ENCODE data around the gene NLGN1.

DNA sequence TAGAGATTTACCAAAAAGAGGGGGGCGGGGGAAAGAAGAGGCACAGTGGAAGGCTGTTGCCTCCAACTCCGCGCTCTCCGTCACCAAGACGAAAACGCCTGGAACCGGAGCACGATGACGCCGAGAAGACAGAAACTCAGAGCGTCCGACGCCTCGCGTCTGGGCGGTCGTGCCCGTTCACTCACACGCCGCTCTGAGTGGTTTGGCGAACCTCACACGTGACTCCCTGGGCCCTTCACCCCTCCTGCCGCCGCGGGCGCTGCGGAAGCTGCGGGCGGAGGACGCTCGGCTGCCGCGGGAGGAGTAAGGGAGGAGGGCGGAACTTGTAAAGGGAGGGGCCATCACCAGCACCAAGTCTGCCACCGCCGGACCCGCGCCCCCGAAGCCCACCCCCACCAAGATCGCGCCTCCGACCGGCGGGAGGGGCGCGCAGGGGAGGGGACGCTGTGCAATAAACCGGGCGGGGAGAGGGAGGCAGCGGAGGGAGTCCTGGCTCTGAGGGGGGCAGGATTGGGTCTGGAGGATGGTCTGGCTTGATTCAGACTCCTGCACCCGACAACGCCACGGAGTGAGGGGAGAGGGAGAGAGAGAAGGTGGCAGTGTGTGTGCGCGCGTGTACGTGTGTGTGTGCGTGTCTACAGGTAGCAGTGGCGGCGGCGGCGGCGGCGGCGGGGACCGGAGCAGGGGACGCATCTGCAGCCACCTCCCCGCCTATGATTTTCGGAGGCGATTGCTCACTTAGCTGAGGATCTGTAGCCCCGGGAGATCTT, 1.9 kb upstream of the NLGN1 start:
- TF ChIP-seq, protein P1, sequence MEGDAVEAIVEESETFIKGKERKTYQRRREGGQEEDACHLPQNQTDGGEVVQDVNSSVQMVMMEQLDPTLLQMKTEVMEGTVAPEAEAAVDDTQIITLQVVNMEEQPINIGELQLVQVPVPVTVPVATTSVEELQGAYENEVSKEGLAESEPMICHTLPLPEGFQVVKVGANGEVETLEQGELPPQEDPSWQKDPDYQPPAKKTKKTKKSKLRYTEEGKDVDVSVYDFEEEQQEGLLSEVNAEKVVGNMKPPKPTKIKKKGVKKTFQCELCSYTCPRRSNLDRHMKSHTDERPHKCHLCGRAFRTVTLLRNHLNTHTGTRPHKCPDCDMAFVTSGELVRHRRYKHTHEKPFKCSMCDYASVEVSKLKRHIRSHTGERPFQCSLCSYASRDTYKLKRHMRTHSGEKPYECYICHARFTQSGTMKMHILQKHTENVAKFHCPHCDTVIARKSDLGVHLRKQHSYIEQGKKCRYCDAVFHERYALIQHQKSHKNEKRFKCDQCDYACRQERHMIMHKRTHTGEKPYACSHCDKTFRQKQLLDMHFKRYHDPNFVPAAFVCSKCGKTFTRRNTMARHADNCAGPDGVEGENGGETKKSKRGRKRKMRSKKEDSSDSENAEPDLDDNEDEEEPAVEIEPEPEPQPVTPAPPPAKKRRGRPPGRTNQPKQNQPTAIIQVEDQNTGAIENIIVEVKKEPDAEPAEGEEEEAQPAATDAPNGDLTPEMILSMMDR (IDR thresholded peaks at IDR 0.05), result peak in 2 of 12 donors; percentile 16 to 24
- TF ChIP-seq POLR2A (IDR thresholded peaks at IDR 0.05), result peak in 1 of 2 donors; percentile 76

All from heart left ventricle (tissue), 13 donors.